SK-N-SH (cell line): ENCODE measurements around the gene DNPEP. TPM values are rescaled to one million over a fixed set of nuclear protein-coding genes. Genes with fewer than 3 reads are reported as not detected.
A peak's percentile ranks its signal among the peaks of the same experiment; 100 is the strongest.

Source experiments
- CTCF ChIA-PET: fragments of 300-600, 350-600 bp; formaldehyde crosslinking; extraction: SDS; loops from one replicate; lab custom pipeline; 2021; lab: Yijun Ruan, JAX
- POLR2A ChIA-PET: fragments of 350-600 bp; sonication (Branson Sonifier 250); formaldehyde crosslinking; extraction: SDS; loops from one replicate; lab custom pipeline; 2020; ENCODE audit warnings: antibody characterized with exemption, inconsistent platforms; lab: Yijun Ruan, JAX
- DNase-seq: peaks from one replicate; pipeline ENCODE4 v3.0.0; 2012
- H2AFZ ChIP-seq: fragments of 200-600 bp; sonication (generic); 2 replicates; pipeline ENCODE4 v1.8.1; 2016; ENCODE audit warnings: antibody characterized with exemption, mild to moderate bottlenecking, low read depth
- H3F3A ChIP-seq: fragments of 200-600 bp; sonication (generic); replicated peaks from 2 replicates; pipeline ENCODE3; 2016; ENCODE audit warnings: antibody characterized with exemption, mild to moderate bottlenecking; ENCODE audit not compliant: insufficient read depth
- H3K27ac ChIP-seq, 2 experiments: fragments of 200-500 bp in 1 of 2; fragments of 200-600 bp in 1 of 2; sonication (Bioruptor generic) in 1 of 2; sonication (generic), shearing (Covaris generic) in 1 of 2; 2 replicates each; pipeline versions ENCODE4 v1.5.1 to v1.6.1; 2014 to 2016; ENCODE audit warnings: low read depth in 2 of 2, inconsistent platforms in 1 of 2, low read length in 1 of 2, mild to moderate bottlenecking in 1 of 2, mixed read lengths in 1 of 2
- H3K27me3 ChIP-seq: fragments of 200-600 bp; sonication (generic), shearing (Covaris generic); 2 replicates; pipeline ENCODE4 v1.6.1; 2016; ENCODE audit warnings: mixed run types; ENCODE audit not compliant: insufficient read depth
- H3K36me3 ChIP-seq, 2 experiments: fragments of 200-500 bp in 1 of 2; fragments of 200-600 bp in 1 of 2; sonication (Bioruptor generic) in 1 of 2; sonication (generic) in 1 of 2; replicated peaks in 1 of 2; 2 replicates each; pipeline versions ENCODE3 to v1.5.1; 2014 to 2016; ENCODE audit warnings: low read length in 1 of 2, mild to moderate bottlenecking in 1 of 2; ENCODE audit not compliant: insufficient read depth in 2 of 2, control insufficient read depth in 1 of 2
- H3K4me1 ChIP-seq, 2 experiments: fragments of 200-500 bp in 1 of 2; fragments of 200-600 bp in 1 of 2; sonication (Bioruptor generic) in 1 of 2; sonication (generic), shearing (Covaris generic) in 1 of 2; 2 replicates each; pipeline versions ENCODE4 v1.5.1 to v1.6.1; 2014 to 2016; ENCODE audit warnings: low read depth in 1 of 2, low read length in 1 of 2, mixed run types in 1 of 2; ENCODE audit not compliant: insufficient read depth in 2 of 2, control insufficient read depth in 1 of 2
- H3K4me2 ChIP-seq: fragments of 200-600 bp; sonication (generic), shearing (Covaris generic); 2 replicates; pipeline ENCODE4 v1.6.1; 2017; ENCODE audit warnings: mixed run types
- H3K4me3 ChIP-seq, 2 experiments: fragments of 200-500 bp in 1 of 2; fragments of 200-600 bp in 1 of 2; sonication (Bioruptor generic) in 1 of 2; sonication (generic), shearing (Covaris generic) in 1 of 2; 2 replicates each; pipeline versions ENCODE4 v1.5.1 to v1.8.1; 2014 to 2016; ENCODE audit warnings: low read depth in 2 of 2, inconsistent platforms in 1 of 2, low read length in 1 of 2, mild to moderate bottlenecking in 1 of 2, mixed read lengths in 1 of 2, moderate library complexity in 1 of 2
- H3K79me2 ChIP-seq: fragments of 200-600 bp; sonication (generic); 2 replicates; pipeline ENCODE4 v1.8.1; 2017; ENCODE audit warnings: mild to moderate bottlenecking; ENCODE audit not compliant: insufficient read depth
- H3K9ac ChIP-seq: fragments of 200-600 bp; sonication (generic); 2 replicates; pipeline ENCODE4 v1.6.1; 2017; ENCODE audit warnings: mixed run types
- H3K9me2 ChIP-seq: fragments of 200-600 bp; sonication (generic); 2 replicates; pipeline ENCODE4 v1.6.1; 2017; ENCODE audit warnings: mixed run types
- H3K9me3 ChIP-seq: fragments of 200-600 bp; sonication (generic); 2 replicates; pipeline ENCODE4 v1.6.1; 2017; ENCODE audit warnings: mixed run types, mild to moderate bottlenecking, moderate library complexity
- H4K20me1 ChIP-seq: fragments of 200-600 bp; sonication (generic); 2 replicates; pipeline ENCODE4 v1.6.1; 2017; ENCODE audit warnings: mild to moderate bottlenecking, mixed run types; ENCODE audit not compliant: insufficient read depth
- CHD2 ChIP-seq: fragments of 150-350 bp; IDR thresholded peaks from 2 replicates; pipeline ENCODE4 v1.6.1; 2018; ENCODE audit warnings: low read length; ENCODE audit not compliant: partially characterized antibody
- ELF1 ChIP-seq: IDR thresholded peaks from 2 replicates; pipeline ENCODE4 v1.4.0; 2012
- EP300 ChIP-seq, 2 experiments: IDR thresholded peaks; 2 replicates each; pipeline versions ENCODE4 v1.4.0 to v1.6.1; 2012; ENCODE audit warnings: borderline replicate concordance in 1 of 2, low read depth in 1 of 2, low read length in 1 of 2
- JUND ChIP-seq: IDR thresholded peaks from 2 replicates; pipeline ENCODE4 v1.4.0; 2012
- MXI1 ChIP-seq: IDR thresholded peaks from 2 replicates; pipeline ENCODE4 v1.6.1; 2012; ENCODE audit warnings: mild to moderate bottlenecking, low read depth, low read length, improper control_type of control experiment
- NFIC ChIP-seq: IDR thresholded peaks from 2 replicates; pipeline ENCODE4 v1.4.0; 2012; ENCODE audit warnings: borderline replicate concordance
- NRF1 ChIP-seq: IDR thresholded peaks from 2 replicates; pipeline ENCODE4 v1.6.1; 2012; ENCODE audit warnings: low read depth, mild to moderate bottlenecking, low read length
- PBX3 ChIP-seq: IDR thresholded peaks from 2 replicates; pipeline ENCODE4; 2012
- POLR2AphosphoS5 ChIP-seq: IDR thresholded peaks from 2 replicates; pipeline ENCODE4 v1.6.1; 2012; ENCODE audit warnings: low read depth, low read length
- RAD21 ChIP-seq: IDR thresholded peaks from 2 replicates; pipeline ENCODE4 v1.6.1; 2012; ENCODE audit warnings: mild to moderate bottlenecking, low read length
- REST ChIP-seq: IDR thresholded peaks from 2 replicates; pipeline ENCODE4 v1.6.1; 2012; ENCODE audit warnings: mild to moderate bottlenecking, low read depth, low read length, moderate library complexity
- RXRA ChIP-seq: IDR thresholded peaks from 2 replicates; pipeline ENCODE4 v1.4.0; 2012; ENCODE audit warnings: low read depth, mild to moderate bottlenecking, borderline replicate concordance
- SIN3A ChIP-seq: IDR thresholded peaks from 2 replicates; pipeline ENCODE4 v1.6.1; 2012; ENCODE audit warnings: low read depth, mild to moderate bottlenecking, low read length, moderate library complexity, borderline replicate concordance
- TCF12 ChIP-seq: IDR thresholded peaks from 2 replicates; pipeline ENCODE4 v1.4.0; 2012
- TEAD4 ChIP-seq: IDR thresholded peaks from 2 replicates; pipeline ENCODE4 v1.4.0; 2012; ENCODE audit warnings: mild to moderate bottlenecking, borderline replicate concordance; ENCODE audit not compliant: insufficient read depth
- WGBS: methylation state at CpG from one replicate; pipeline ENCODE4 v1.1.6; 2017; ENCODE audit warnings: low lambda C conversion rate; 5-methylcytosine and 5-hydroxymethylcytosine counted together
- polyA plus RNA-seq, 3 experiments: library from polyadenylated mRNA; depleted of rRNA; stranded (reverse); fragments of >200 nt; gene quantifications; 2 replicates each; pipeline ENCODE4 v1.2.3, GENCODE V29; 2012
- TF ChIP-seq, protein P1 (sequence below): IDR thresholded peaks from 2 replicates; pipeline ENCODE4 v1.4.0; 2012; ENCODE audit warnings: low read depth
- TF ChIP-seq, protein P2 (sequence below): IDR thresholded peaks from 2 replicates; pipeline ENCODE4 v1.4.0; 2012; ENCODE audit warnings: low read depth, borderline replicate concordance
- TF ChIP-seq, protein P3 (sequence below): IDR thresholded peaks from 2 replicates; pipeline ENCODE4 v1.4.0; 2012; ENCODE audit warnings: low read depth, borderline replicate concordance

The DNPEP gene
- polyA plus RNA-seq, 1 of the 3 experiments (the other 2 are of a cell fraction) = 80.7 TPM

- TF ChIP-seq, protein P1, sequence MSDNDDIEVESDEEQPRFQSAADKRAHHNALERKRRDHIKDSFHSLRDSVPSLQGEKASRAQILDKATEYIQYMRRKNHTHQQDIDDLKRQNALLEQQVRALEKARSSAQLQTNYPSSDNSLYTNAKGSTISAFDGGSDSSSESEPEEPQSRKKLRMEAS = peak; percentile 55; the same call in 1 of the 2 replicates
- peak; percentile 37 for TF ChIP-seq MXI1
Measured at GRCh38 chr2:219387306-219388120, at the start of gene DNPEP (continued).

DNA sequence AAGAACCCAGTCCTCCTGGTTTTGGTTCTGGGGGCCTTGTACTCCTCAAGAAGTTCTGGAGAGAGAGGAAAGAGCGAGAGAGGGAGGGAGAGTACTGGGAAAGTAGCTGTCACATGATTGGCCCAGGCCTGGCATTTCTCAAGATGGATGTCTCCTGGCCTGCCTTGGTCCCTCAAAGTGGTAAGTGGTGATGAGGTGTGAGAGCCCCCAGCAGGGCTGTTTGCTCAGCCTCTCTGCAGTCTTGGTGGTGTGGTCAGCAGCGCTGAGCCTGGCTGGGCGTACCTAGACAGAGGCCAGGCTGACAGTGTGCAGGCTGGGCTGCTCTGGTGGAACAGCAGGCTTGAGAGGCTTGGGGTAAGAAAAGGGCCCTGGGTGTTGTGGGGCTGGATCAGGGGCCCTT lies 49.4 kb upstream of the DNPEP start:
- POLR2A ChIA-PET = no interaction called here
- Histone ChIP-seq H4K20me1 (no peaks in the 10 kb centered on the region), H2AFZ (no peak overlapping the region), H3K9me3 (no peaks in the 10 kb centered on the region), H3K4me3 (no peak overlapping the region), H3K4me1 (peaks cover 9% of the 10 kb centered on the region in 2 experiments; a peak in 3 of 4 replicates), H3K79me2 (no peaks in the 10 kb centered on the region), H3K27ac (no peak overlapping the region), H3K36me3 (no peaks in the 10 kb centered on the region), H3K9ac (no peak overlapping the region), H3K27me3 (no peaks in the 10 kb centered on the region), H3K9me2 (no peaks in the 10 kb centered on the region), H3F3A (no peaks in the 10 kb centered on the region), H3K4me2 (no peak overlapping the region)
- 86% methylated on average over 3 of the region's 3 CpGs for WGBS
- no peak for DNase-seq
- CTCF ChIA-PET = interaction anchor here (1.4 to 12.5 kb wide), 5 partner anchors 19 to 93 kb away, joined by 4 to 95 read pairs (median 14); no protein-coding TSS in a partner anchor
- no peak for TF ChIP-seq PBX3
- no peak for TF ChIP-seq SIN3A
- TF ChIP-seq ELF1 = no peak
- no peak for TF ChIP-seq MXI1
- no peak for TF ChIP-seq EP300 (IDR thresholded peaks at IDR 0.05; ENCODE audit: borderline replicate concordance in 1 of 2, low read depth in 1 of 2, low read length in 1 of 2)
- TF ChIP-seq NRF1 = no peak
- TF ChIP-seq, protein P1 = no peak
- no peak for TF ChIP-seq RXRA
- TF ChIP-seq JUND = no peak
- TF ChIP-seq, protein P2, sequence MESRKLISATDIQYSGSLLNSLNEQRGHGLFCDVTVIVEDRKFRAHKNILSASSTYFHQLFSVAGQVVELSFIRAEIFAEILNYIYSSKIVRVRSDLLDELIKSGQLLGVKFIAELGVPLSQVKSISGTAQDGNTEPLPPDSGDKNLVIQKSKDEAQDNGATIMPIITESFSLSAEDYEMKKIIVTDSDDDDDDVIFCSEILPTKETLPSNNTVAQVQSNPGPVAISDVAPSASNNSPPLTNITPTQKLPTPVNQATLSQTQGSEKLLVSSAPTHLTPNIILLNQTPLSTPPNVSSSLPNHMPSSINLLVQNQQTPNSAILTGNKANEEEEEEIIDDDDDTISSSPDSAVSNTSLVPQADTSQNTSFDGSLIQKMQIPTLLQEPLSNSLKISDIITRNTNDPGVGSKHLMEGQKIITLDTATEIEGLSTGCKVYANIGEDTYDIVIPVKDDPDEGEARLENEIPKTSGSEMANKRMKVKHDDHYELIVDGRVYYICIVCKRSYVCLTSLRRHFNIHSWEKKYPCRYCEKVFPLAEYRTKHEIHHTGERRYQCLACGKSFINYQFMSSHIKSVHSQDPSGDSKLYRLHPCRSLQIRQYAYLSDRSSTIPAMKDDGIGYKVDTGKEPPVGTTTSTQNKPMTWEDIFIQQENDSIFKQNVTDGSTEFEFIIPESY = no peak
- no peak for TF ChIP-seq CHD2
- no peak for TF ChIP-seq REST
- no peak for TF ChIP-seq TEAD4
- no peak for TF ChIP-seq TCF12
- TF ChIP-seq NFIC = no peak
- no peak for TF ChIP-seq POLR2AphosphoS5
- TF ChIP-seq, protein P3, sequence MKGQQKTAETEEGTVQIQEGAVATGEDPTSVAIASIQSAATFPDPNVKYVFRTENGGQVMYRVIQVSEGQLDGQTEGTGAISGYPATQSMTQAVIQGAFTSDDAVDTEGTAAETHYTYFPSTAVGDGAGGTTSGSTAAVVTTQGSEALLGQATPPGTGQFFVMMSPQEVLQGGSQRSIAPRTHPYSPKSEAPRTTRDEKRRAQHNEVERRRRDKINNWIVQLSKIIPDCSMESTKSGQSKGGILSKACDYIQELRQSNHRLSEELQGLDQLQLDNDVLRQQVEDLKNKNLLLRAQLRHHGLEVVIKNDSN = no peak
- no peak for TF ChIP-seq RAD21
- TF ChIP-seq, all 33 proteins: peak for 0
